Sigmoid colon (tissue), 7 donors: ENCODE results near the gene HDAC8. TPM values are rescaled to one million over a fixed set of nuclear protein-coding genes. Genes with fewer than 3 reads are reported as not detected.
"Not testable (repeated sequence)": the region's sequence is repeated elsewhere in the genome, so short reads cannot be mapped to it uniquely, and the experiment has no call there.

Source experiments
- DNase-seq: peaks from one replicate; pipeline ENCODE4 v3.0.0-alpha.2; 2019
- H3K27ac ChIP-seq, 4 donors: fragments of 200-600 bp; sonication (generic); one replicate each; pipeline ENCODE4 v1.5.1; 2016 to 2019; ENCODE audit warnings: mild to moderate bottlenecking in 1 of 4
- H3K27me3 ChIP-seq, 3 donors: fragments of 200-600 bp; sonication (generic); one replicate each; pipeline ENCODE4 v1.5.1; 2019; ENCODE audit warnings: mild to moderate bottlenecking in 1 of 3
- H3K36me3 ChIP-seq, 4 donors: fragments of 200-600 bp; sonication (generic); one replicate each; pipeline ENCODE4 v1.5.1; 2016 to 2019
- H3K4me1 ChIP-seq, 4 donors: fragments of 200-600 bp; sonication (generic); one replicate each; pipeline ENCODE4 v1.5.1; 2017 to 2019
- H3K4me3 ChIP-seq, 4 donors: fragments of 200-600 bp; sonication (generic); one replicate each; pipeline ENCODE4 v1.5.1; 2017 to 2019; ENCODE audit warnings: mild to moderate bottlenecking in 2 of 4, moderate library complexity in 1 of 4
- H3K9me3 ChIP-seq, 4 donors: fragments of 200-600 bp in 3 of 4; sonication (generic) in 3 of 4; one replicate each; pipeline versions ENCODE4 v1.5.1 to v1.6.1; 2013 to 2019
- EP300 ChIP-seq, 4 donors: sonication (generic); formaldehyde crosslinking; IDR thresholded peaks; one replicate each; pipeline ENCODE4 v1.6.1; 2017; ENCODE audit warnings: antibody characterized with exemption in 4 of 4
- POLR2A ChIP-seq, 2 donors: fragments of 450-650 bp; IDR thresholded peaks; one replicate each; pipeline ENCODE4 v1.6.1; 2016; ENCODE audit warnings: antibody characterized with exemption in 2 of 2, mild to moderate bottlenecking in 2 of 2, moderate library complexity in 2 of 2
- POLR2AphosphoS5 ChIP-seq, 4 donors: sonication (generic); formaldehyde crosslinking; IDR thresholded peaks; one replicate each; pipeline ENCODE4 v1.6.1; 2017; ENCODE audit warnings: antibody characterized with exemption in 4 of 4
- WGBS, 2 donors: extraction: QIAGEN DNeasy Blood & Tissue Kit; methylation state at CpG; one replicate each; pipeline ENCODE4 v1.1.7; 2013; 5-methylcytosine and 5-hydroxymethylcytosine counted together
- intact Hi-C: fragments of 100-400 bp; cut with DNase I; formaldehyde crosslinking; loops from one replicate; pipeline ENCODE4 v1.15.1; 2023
- polyA plus RNA-seq, 3 donors: library from polyadenylated mRNA; stranded (reverse); fragments of 200-250 nt; gene quantifications; one replicate each; pipeline ENCODE4 v1.2.3, GENCODE V29; 2013
- total RNA-seq, 4 donors: library from RNA; depleted of rRNA; stranded (reverse); fragments of >200 nt; gene quantifications; one replicate each; pipeline ENCODE4 v1.1.0, GENCODE V29; 2016
- TF ChIP-seq, protein P1 (sequence below), 4 experiments: fragments of 450-650 bp in 3 of 4; fragments of 200-600 bp in 1 of 4; IDR thresholded peaks; one replicate each; pipeline ENCODE4 v1.5.1; 2016 to 2019; ENCODE audit warnings: antibody characterized with exemption in 4 of 4, mild to moderate bottlenecking in 3 of 4, moderate library complexity in 2 of 4
- donor health status: healthy with polysubstance abuse.
- donor health status: Bipolar disorder and iron deficiency.
- donor health status: healthy.

HDAC8 gene
- total and polyA plus RNA-seq, 7 donors = 13.2 to 44.0 (median 30.4) TPM

DNA sequence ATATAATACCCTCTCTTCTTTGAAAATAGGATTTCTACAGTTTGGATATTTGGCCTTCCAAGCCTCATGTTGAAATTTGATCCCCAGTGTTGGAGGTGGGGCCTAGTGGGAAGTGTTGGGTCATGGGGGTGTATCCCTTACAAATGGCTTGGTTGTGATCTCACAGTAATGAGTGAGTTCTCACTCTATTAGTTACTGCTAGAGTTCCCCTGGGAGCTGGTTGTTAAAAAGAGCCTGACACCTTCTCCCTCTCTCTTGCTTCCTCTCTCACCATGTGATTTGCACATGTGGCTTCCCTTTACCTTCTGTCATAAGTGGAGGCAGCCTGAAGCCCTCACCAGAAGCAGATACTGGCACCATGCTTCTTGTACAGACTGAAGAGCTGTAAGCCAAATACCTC lies 73.9 kb downstream of the HDAC8 start:
- no peak overlapping the region for H3K4me3 ChIP-seq
- no peaks in the 10 kb centered on the region for H3K4me1 ChIP-seq
- TF ChIP-seq EP300 (IDR thresholded peaks at IDR 0.05) (no peak), POLR2AphosphoS5 (IDR thresholded peaks at IDR 0.05) (no peak), POLR2A (IDR thresholded peaks at IDR 0.05) (no peak)
- TF ChIP-seq, protein P1, sequence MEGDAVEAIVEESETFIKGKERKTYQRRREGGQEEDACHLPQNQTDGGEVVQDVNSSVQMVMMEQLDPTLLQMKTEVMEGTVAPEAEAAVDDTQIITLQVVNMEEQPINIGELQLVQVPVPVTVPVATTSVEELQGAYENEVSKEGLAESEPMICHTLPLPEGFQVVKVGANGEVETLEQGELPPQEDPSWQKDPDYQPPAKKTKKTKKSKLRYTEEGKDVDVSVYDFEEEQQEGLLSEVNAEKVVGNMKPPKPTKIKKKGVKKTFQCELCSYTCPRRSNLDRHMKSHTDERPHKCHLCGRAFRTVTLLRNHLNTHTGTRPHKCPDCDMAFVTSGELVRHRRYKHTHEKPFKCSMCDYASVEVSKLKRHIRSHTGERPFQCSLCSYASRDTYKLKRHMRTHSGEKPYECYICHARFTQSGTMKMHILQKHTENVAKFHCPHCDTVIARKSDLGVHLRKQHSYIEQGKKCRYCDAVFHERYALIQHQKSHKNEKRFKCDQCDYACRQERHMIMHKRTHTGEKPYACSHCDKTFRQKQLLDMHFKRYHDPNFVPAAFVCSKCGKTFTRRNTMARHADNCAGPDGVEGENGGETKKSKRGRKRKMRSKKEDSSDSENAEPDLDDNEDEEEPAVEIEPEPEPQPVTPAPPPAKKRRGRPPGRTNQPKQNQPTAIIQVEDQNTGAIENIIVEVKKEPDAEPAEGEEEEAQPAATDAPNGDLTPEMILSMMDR (IDR thresholded peaks at IDR 0.05) = no peak
- intact Hi-C loops = no loop called here
- H3K36me3 ChIP-seq = no peaks in the 10 kb centered on the region
- no peaks in the 10 kb centered on the region for H3K9me3 ChIP-seq
- DNase-seq = no peak
- no peaks in the 10 kb centered on the region for H3K27me3 ChIP-seq
- H3K27ac ChIP-seq = no peak overlapping the region

DNA sequence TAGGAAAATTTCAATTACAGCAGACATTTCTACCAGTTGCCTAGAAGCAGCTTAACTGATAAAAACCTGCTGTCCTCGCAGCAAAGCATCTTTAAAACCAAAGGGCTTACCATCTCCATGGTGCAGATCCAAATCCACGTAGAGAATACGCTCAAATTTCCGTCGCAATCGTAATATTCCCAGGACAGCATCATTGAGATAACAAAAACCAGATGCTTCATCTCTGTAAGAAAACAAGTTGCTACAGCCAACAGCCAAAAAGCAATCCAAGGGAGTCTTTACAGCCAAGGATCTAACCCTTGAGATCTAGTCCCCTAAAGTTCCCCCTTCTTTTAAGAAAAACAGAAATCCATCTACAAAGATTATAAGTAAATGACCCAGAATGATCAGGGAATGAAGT lies 77.6 kb downstream of the HDAC8 start:
- H3K4me1 ChIP-seq = no peaks in the 10 kb centered on the region
- 83 to 91% methylated on average over 6 of the region's 6 CpGs for WGBS, 2 donors
- no peak for DNase-seq

DNA sequence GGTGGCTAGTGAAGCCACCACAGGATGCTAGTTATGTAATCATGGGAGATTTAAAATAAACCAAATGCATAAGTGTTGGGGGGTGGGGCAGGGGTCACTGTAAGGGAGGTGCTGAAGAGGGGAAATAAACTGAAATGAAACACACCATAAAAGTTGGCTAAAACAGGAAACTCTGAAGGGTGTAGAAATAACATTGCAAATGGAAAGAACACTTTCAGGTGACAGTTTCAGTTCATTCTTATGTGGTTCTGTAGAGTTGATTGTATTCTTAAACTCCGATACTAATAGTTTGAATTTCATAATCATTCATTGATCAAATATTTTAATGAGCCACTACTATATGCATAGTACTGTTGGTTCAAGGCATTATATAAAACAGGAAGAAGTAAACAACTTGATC lies 80.1 kb downstream of the HDAC8 start:
- no peaks in the 10 kb centered on the region for H3K4me1 ChIP-seq
- TF ChIP-seq POLR2AphosphoS5 (IDR thresholded peaks at IDR 0.05) (no peak), POLR2A (IDR thresholded peaks at IDR 0.05) (no peak), EP300 (IDR thresholded peaks at IDR 0.05) (no peak)
- TF ChIP-seq, protein P1 (IDR thresholded peaks at IDR 0.05) = no peak
- DNase-seq = no peak
- no peak overlapping the region for H3K27ac ChIP-seq
- H3K27me3 ChIP-seq = no peaks in the 10 kb centered on the region
- intact Hi-C loops = no loop called here
- no peaks in the 10 kb centered on the region for H3K9me3 ChIP-seq
- no peak overlapping the region for H3K4me3 ChIP-seq
- H3K36me3 ChIP-seq = peaks cover 0 to 4% (median 0%) of the 10 kb centered on the region in 4 donors
- WGBS, 2 donors = 62 to 77% methylated on average over 1 of the region's 1 CpG

More for the DNA sequence above, 77.6 kb downstream of the HDAC8 start:
- H3K36me3 ChIP-seq = no peaks in the 10 kb centered on the region
- intact Hi-C loops = no loop called here
- no peak overlapping the region for H3K4me3 ChIP-seq
- H3K9me3 ChIP-seq = no peaks in the 10 kb centered on the region
- no peaks in the 10 kb centered on the region for H3K27me3 ChIP-seq
- TF ChIP-seq POLR2AphosphoS5 (IDR thresholded peaks at IDR 0.05) (peak in 2 of 4 donors; percentile 36 to 43), EP300 (IDR thresholded peaks at IDR 0.05) (no peak)
- peak overlapping the region in 1 of 4 donors; percentile 34 for H3K27ac ChIP-seq

DNA sequence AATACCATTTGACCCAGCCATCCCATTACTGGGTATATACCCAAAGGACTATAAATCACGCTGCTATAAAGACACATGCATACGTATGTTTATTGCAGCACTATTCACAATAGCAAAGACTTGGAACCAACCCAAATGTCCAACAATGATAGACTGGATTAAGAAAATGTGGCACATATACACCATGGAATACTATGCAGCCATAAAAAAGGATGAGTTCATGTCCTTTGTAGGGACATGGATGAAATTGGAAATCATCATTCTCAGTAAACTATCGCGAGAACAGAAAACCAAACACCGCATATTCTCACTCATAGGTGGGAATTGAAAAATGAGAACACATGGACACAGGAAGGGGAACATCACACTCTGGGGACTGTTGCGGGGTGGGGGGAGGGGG lies 82.4 kb downstream of the HDAC8 start:
- H3K4me3 ChIP-seq, H3K9me3 ChIP-seq, intact Hi-C loops, H3K36me3 ChIP-seq, H3K27me3 ChIP-seq, DNase-seq, H3K27ac ChIP-seq, H3K4me1 ChIP-seq: not testable (repeated sequence)
- 83 to 84% methylated on average over 6 of the region's 6 CpGs for WGBS, 2 donors

DNA sequence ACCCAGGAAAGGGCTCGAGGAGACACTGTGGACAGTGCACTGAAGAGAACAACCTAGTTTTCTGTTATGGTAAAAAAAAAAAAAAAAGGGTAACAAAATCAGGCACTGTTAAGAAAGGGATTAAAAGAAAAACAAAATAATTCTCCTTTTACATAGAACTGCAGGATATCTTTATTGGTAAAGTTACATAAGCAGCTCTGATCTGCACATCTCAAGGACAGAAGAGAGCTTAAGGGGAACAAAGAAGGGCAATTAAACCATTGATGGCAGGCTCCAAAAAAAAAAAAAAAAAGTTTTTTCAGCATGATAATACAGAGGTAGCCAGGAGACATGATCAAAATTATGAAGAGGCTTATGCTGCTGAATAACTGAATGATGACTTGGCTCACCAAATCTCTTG lies 85.0 kb downstream of the HDAC8 start:
- WGBS, 2 donors = 93 to 97% methylated on average over 1 of the region's 1 CpG

More for the DNA sequence above, 85.0 kb downstream of the HDAC8 start:
- Histone ChIP-seq H3K27ac (no peak overlapping the region), H3K27me3 (no peaks in the 10 kb centered on the region), H3K36me3 (peaks cover 0 to 4% (median 0%) of the 10 kb centered on the region in 4 donors), H3K4me3 (no peak overlapping the region), H3K4me1 (no peaks in the 10 kb centered on the region), H3K9me3 (no peaks in the 10 kb centered on the region)
- DNase-seq = no peak
- intact Hi-C loops = no loop called here
- no peak for TF ChIP-seq POLR2AphosphoS5 (IDR thresholded peaks at IDR 0.05)
- TF ChIP-seq, protein P1 (IDR thresholded peaks at IDR 0.05) = no peak
